ENCODE measurements around the gene CAMK1D. TPM values are rescaled to one million over a fixed set of nuclear protein-coding genes. Genes with fewer than 3 reads are reported as not detected.

The CAMK1D gene
- total RNA-seq, 1 donor from 2014 or later = 1.0 TPM

- no peak for DNase-seq (ENCODE audit: low read depth)
- no peak for TF ChIP-seq CTCF (conservative IDR thresholded peaks at IDR 0.05; ENCODE audit: low read depth, low read length)
- H3K4me3 ChIP-seq (ENCODE audit: low read depth, low read length) = no peak overlapping the region
Observed at GRCh38 chr10:12811826-12812225, 462.5 kb downstream of the CAMK1D start.

GRCh38 chr10:12812571-12812970 is 463.2 kb downstream of the CAMK1D start:
- TF ChIP-seq CTCF (conservative IDR thresholded peaks at IDR 0.05; ENCODE audit: low read depth, low read length) = no peak
- H3K4me3 ChIP-seq (ENCODE audit: low read depth, low read length) = no peak overlapping the region
- DNase-seq (ENCODE audit: low read depth) = no peak

- no peak for DNase-seq (ENCODE audit: low read depth)
- H3K4me3 ChIP-seq (ENCODE audit: low read depth, low read length) = no peak overlapping the region
- no peak for TF ChIP-seq CTCF (conservative IDR thresholded peaks at IDR 0.05; ENCODE audit: low read depth, low read length)
Observed at GRCh38 chr10:12814166-12814565, 464.8 kb downstream of the CAMK1D start.

GRCh38 chr10:12819071-12819470 is 469.7 kb downstream of the CAMK1D start:
- no peak overlapping the region for H3K4me3 ChIP-seq (ENCODE audit: low read depth, low read length)
- TF ChIP-seq CTCF (conservative IDR thresholded peaks at IDR 0.05; ENCODE audit: low read depth, low read length) = no peak
- no peak for DNase-seq (ENCODE audit: low read depth)

GRCh38 chr10:12819656-12820055 is 470.3 kb downstream of the CAMK1D start:
- DNase-seq (ENCODE audit: low read depth) = no peak
- no peak for TF ChIP-seq CTCF (conservative IDR thresholded peaks at IDR 0.05; ENCODE audit: low read depth, low read length)
- H3K4me3 ChIP-seq (ENCODE audit: low read depth, low read length) = no peak overlapping the region

- TF ChIP-seq CTCF (conservative IDR thresholded peaks at IDR 0.05; ENCODE audit: low read depth, low read length) = no peak
- no peak for DNase-seq (ENCODE audit: low read depth)
- H3K4me3 ChIP-seq (ENCODE audit: low read depth, low read length) = no peak overlapping the region
Observed at GRCh38 chr10:12822126-12822892, 473.0 kb downstream of the CAMK1D start.

- no peak for DNase-seq (ENCODE audit: low read depth)
Observed at GRCh38 chr10:12822893-12823170, 473.5 kb downstream of the CAMK1D start.

More at GRCh38 chr10:12822893-12823170, 473.5 kb downstream of the CAMK1D start:
- TF ChIP-seq CTCF (conservative IDR thresholded peaks at IDR 0.05; ENCODE audit: low read depth, low read length) = no peak
- no peak overlapping the region for H3K4me3 ChIP-seq (ENCODE audit: low read depth, low read length)

Measured in epithelial cell of proximal tubule (primary cell).